GM18499 (cell line): ENCODE data around the gene HSFX4.
"Not testable (repeated sequence)": the region's sequence is repeated elsewhere in the genome, so short reads cannot be mapped to it uniquely, and the experiment has no call there.

Source experiments
- ATAC-seq: cut with Tn5 transposase; IDR thresholded peaks from one replicate; pipeline ENCODE4 v1.9.1; 2021; ENCODE audit warnings: moderate number of reproducible peaks; ENCODE audit not compliant: insufficient read depth, unreplicated experiment

The HSFX4 gene, protein sequence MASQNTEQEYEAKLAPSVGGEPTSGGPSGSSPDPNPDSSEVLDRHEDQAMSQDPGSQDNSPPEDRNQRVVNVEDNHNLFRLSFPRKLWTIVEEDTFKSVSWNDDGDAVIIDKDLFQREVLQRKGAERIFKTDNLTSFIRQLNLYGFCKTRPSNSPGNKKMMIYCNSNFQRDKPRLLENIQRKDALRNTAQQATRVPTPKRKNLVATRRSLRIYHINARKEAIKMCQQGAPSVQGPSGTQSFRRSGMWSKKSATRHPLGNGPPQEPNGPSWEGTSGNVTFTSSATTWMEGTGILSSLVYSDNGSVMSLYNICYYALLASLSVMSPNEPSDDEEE

GRCh38 chrX:149929400-149929799 lies at the start of gene HSFX4:
HSFX4 (plus strand) TSS chrX:149929573; CDS start chrX:149929645, 72 bp downstream.
- not testable (repeated sequence) for ATAC-seq

DNA sequence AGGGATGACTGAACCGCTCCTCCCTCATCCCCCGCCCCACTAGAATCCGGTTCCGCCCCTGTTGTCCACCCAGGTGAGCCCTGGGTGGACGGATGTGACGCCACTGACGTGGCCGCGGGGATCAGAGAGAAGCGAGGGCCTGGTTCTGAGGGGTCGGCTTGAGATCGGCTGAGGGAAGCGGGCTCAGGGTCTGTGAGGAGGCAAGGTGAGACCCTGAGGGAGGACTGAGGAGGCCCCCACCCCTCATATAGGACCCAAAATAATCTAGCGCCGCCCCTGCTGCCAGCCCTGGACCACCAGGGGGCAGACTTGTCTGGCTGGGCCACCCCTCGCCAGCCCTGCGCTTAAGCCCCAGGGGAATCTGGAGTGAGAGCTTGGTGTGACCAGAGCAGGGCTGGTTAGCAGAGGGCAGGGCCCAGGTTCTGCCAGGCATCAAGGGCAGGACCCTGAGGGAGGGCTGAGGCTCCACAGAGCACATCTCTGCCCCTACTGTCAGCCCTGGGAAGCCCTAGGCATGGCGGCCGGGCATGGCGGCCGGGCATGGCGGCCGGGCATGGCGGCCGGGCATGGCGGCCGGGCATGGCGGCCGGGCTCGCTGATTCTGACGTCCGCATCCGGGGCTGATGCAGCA lies 48.2 kb upstream of the HSFX4 start, which contains the start of gene MAGEA8:
Gene MAGEA8, plus strand, starts transcription at position 103 of the 631 bp plus-strand sequence. CDS start 3,090 bp downstream, outside the sequence.
- ATAC-seq = no peak

- ATAC-seq = not testable (repeated sequence)
These were observed 38.5 kb upstream of the HSFX4 start for GRCh38 chrX:149890828-149891227.

GRCh38 chrX:149898554-149898953 lies 30.8 kb upstream of the HSFX4 start:
- no peak for ATAC-seq

- ATAC-seq = peak; percentile 58
These were observed 25.3 kb upstream of the HSFX4 start for GRCh38 chrX:149903889-149904748.

- no peak for ATAC-seq
These were observed 21.1 kb upstream of the HSFX4 start for GRCh38 chrX:149908308-149908707.

DNA sequence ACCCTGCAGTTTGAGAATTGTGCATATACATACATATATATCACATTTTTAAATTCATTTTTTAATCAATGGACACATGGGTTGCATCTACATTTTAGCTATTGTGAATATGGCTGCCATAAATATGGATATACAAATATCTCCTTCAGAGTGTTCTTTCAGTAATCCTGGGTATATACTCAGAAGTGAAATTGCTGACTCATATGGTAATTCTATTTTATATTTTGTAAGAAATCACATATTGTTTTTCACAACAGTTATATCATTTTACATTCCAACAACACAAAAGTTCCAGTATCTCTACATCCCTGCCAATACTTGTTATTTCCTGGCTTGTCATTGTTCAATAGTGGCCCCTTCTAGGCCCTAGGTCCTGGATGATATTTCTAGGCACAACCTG lies 20.6 kb upstream of the HSFX4 start:
- ATAC-seq = no peak

GRCh38 chrX:149909324-149910177 lies 19.8 kb upstream of the HSFX4 start:
- ATAC-seq = no peak

DNA sequence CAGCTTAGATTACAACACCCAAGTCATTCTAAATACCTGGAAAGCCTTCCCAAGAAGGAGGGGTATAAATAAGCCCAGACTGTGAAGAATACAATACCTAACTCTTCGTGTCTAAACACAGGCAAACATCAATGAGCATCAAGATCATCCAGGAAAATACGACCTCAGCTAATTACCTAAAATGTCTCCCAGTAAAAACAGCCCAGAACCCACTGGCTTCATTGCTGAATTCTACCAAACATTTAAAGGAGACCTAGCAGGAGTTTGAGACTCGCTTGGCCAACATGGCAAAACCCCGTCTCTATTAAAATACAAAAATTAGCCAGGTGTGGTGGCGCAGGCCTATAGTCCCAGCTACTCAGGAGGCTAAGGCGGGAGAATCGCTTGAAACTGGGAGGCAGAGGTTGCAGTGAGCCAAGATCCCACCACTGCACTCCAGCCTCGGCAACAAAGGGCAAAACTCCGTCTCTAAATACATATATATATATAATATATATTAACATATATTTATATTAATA lies 19.1 kb upstream of the HSFX4 start:
- ATAC-seq = no peak

GRCh38 chrX:149916745-149917392 lies 12.5 kb upstream of the HSFX4 start:
- peak; percentile 77 for ATAC-seq

DNA sequence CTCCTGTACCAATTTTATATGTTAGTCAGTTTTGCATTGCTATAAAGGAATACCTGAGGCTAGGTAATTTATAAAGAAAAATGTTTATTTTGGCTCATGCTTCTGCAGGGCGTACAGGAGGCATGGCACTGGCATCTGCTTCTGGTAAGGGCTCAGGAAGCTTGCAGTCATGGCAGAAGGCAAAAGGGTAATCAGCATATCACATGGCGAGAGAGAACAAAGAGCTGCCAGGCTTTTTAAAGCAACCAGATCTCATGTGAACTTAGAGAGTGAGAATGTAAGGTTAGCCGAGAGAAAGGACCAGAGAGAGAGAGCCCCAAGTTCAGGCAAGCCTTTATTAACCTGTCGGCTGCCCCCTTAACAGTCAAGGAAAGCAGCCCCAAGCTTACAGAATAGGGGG lies 5.5 kb upstream of the HSFX4 start:
- ATAC-seq = not testable (repeated sequence)

- not testable (repeated sequence) for ATAC-seq
These were observed 4.9 kb upstream of the HSFX4 start for GRCh38 chrX:149924434-149924833.

DNA sequence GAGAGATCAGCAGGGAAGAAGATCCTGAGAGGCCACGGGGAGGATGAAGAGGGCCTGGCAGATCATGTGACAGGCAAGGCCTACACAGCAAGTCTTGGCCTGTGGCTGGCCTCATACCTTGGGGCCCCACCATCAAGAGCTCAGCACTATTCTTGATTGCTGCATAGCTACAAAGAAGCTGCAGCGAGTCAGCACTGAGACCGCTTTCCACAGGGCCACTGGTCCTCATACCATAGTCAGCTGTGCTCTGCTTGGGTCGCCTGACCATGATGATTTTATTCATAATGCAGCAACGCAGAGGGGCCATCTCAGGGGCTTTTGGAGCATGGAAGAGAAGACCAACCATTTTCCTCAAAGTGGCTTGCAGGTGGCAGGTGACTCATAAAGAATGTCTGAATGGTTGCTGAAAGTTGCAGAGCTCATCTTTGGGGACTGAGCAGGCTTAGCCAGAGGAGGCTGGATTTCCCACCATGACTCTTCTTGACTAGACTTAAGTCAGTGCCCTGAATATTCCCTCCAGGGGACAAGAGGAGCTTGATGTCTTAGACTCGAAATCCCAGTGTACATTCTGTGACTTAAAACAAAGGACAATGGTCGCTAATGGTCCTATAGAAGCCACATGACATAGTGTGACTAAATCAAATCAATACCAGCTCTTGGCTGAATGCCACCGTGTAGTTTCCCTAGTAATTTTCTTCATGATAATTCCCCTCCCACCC lies 2.0 kb upstream of the HSFX4 start:
- ATAC-seq = not testable (repeated sequence)

GRCh38 chrX:149927964-149928258 lies 1.5 kb upstream of the HSFX4 start:
- peak; percentile 52 for ATAC-seq

GRCh38 chrX:149928635-149929034 lies 738 bp upstream of the HSFX4 start:
- ATAC-seq = not testable (repeated sequence)

- not testable (repeated sequence) for ATAC-seq
These were observed 2.0 kb downstream of the HSFX4 start for GRCh38 chrX:149931355-149931754.

GRCh38 chrX:149932150-149932549 lies 2.8 kb downstream of the HSFX4 start:
- not testable (repeated sequence) for ATAC-seq

GRCh38 chrX:149932970-149933369 lies 3.6 kb downstream of the HSFX4 start:
- ATAC-seq = not testable (repeated sequence)

DNA sequence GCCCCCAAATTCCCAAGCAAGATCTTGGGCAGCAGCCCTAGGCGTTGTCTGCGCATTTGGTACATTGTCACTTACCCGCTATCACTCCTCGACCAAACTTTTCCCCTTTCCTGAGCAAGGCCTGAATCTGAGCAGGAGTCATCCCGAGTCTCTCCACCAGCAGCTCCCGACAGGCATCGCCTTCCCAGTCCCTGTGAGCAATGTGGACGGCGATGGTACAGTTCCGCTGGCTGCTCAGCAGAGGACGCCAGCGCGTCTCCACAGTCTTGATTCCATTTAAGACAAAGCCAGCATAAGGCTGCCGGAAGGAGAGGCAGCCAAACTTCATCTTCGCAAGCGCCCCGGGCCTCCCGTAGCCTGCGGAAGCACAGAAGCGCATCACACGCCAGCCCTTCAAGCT lies 4.2 kb downstream of the HSFX4 start:
- not testable (repeated sequence) for ATAC-seq
